Thyroid gland (tissue), 4 donors: ENCODE measurements around the gene LRRC4C.

ENCODE experiments used
- POLR2A ChIP-seq, 2 donors: fragments of 450-650 bp; IDR thresholded peaks; one replicate each; pipeline ENCODE4 v1.6.1; 2017; ENCODE audit warnings: antibody characterized with exemption in 2 of 2, mild to moderate bottlenecking in 2 of 2, moderate library complexity in 1 of 2
- TF ChIP-seq, protein P1 (sequence below), 6 experiments: fragments of 200-600 bp in 3 of 6; fragments of 450-650 bp in 3 of 6; sonication (generic) in 3 of 6; IDR thresholded peaks; one replicate each; pipeline ENCODE4 v1.5.1; 2016 to 2019; ENCODE audit warnings: antibody characterized with exemption in 6 of 6, mild to moderate bottlenecking in 2 of 6, inconsistent platforms in 1 of 6, moderate library complexity in 1 of 6

DNA sequence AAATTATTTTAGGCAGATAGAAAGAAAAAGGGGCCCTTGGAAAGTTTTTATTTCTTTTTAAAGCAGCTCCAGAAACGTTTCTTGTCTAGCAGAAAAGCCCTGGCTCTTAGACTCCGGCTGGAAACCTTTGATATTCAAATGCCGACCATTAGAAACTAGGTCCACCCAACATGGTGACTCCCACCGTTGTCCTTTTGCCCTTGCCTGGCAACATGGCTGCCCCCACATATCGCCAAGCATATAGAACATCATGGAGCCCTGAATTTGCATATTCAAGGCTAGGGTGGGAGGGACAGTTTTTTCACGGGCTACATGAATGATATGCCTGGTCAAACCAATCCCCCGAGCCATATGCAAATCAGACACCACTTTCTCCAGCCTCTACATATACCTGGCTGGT is 1379.0 kb downstream of the LRRC4C start:
- TF ChIP-seq, protein P1, sequence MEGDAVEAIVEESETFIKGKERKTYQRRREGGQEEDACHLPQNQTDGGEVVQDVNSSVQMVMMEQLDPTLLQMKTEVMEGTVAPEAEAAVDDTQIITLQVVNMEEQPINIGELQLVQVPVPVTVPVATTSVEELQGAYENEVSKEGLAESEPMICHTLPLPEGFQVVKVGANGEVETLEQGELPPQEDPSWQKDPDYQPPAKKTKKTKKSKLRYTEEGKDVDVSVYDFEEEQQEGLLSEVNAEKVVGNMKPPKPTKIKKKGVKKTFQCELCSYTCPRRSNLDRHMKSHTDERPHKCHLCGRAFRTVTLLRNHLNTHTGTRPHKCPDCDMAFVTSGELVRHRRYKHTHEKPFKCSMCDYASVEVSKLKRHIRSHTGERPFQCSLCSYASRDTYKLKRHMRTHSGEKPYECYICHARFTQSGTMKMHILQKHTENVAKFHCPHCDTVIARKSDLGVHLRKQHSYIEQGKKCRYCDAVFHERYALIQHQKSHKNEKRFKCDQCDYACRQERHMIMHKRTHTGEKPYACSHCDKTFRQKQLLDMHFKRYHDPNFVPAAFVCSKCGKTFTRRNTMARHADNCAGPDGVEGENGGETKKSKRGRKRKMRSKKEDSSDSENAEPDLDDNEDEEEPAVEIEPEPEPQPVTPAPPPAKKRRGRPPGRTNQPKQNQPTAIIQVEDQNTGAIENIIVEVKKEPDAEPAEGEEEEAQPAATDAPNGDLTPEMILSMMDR (IDR thresholded peaks at IDR 0.05): no peak
- no peak for TF ChIP-seq POLR2A (IDR thresholded peaks at IDR 0.05)
